OCI-M2 (cell line): Measurements from ENCODE around the gene HOMER1.

Source experiments
- DNase-seq: peaks from one replicate; lab custom pipeline; 2025; ENCODE audit not compliant: unreplicated experiment; lab: John Stamatoyannopoulos, UW

Gene HOMER1

GRCh38 chr5:79329453-79329852 is 184.5 kb downstream of the HOMER1 start:
- no peak for DNase-seq
